CD14-positive monocyte (primary cell): ENCODE results near the gene ATP6AP1. TPM values are rescaled to one million over a fixed set of nuclear protein-coding genes. Genes with fewer than 3 reads are reported as not detected.

Experiments used
- DNase-seq, 3 donors: peaks; one replicate each; pipeline ENCODE4 v3.0.0-alpha.2; 2011 to 2022
- H2AFZ ChIP-seq: 2 replicates; pipeline ENCODE4 v1.6.0; 2012; ENCODE audit warnings: mild to moderate bottlenecking, low read depth, low read length, inconsistent platforms; ENCODE audit not compliant: insufficient read depth, poor library complexity, severe bottlenecking
- H3K27ac ChIP-seq, 2 donors: 1 replicate in 1 of 2; 2 replicates in 1 of 2; pipeline ENCODE4 v1.5.1; 2012 to 2013; ENCODE audit warnings: low read length in 2 of 2, control low read depth in 1 of 2, inconsistent platforms in 1 of 2, low read depth in 1 of 2, mild to moderate bottlenecking in 1 of 2
- H3K27me3 ChIP-seq, 2 donors: one replicate each; pipeline versions ENCODE4 v1.6.0 to v1.6.1; 2011 to 2013; ENCODE audit warnings: low read length in 2 of 2; ENCODE audit not compliant: control insufficient read depth in 2 of 2, insufficient read depth in 2 of 2
- H3K36me3 ChIP-seq, 2 donors: replicated peaks in 1 of 2; 1 replicate in 1 of 2; 2 replicates in 1 of 2; pipeline versions ENCODE4 v1.5.1 to v1.6.1; 2012 to 2013; ENCODE audit warnings: low read length in 2 of 2, control low read depth in 1 of 2, inconsistent platforms in 1 of 2, mild to moderate bottlenecking in 1 of 2; ENCODE audit not compliant: insufficient read depth in 2 of 2, control insufficient read depth in 1 of 2
- H3K4me1 ChIP-seq, 2 donors: 1 replicate in 1 of 2; 2 replicates in 1 of 2; pipeline versions ENCODE4 v1.5.1 to v1.6.1; 2012 to 2013; ENCODE audit warnings: low read length in 2 of 2, control low read depth in 1 of 2, inconsistent platforms in 1 of 2, mild to moderate bottlenecking in 1 of 2, moderate library complexity in 1 of 2; ENCODE audit not compliant: insufficient read depth in 2 of 2, control insufficient read depth in 1 of 2
- H3K4me2 ChIP-seq: replicated peaks from 2 replicates; pipeline ENCODE3; 2012; ENCODE audit warnings: low read length, moderate library complexity, mild to moderate bottlenecking; ENCODE audit not compliant: poor library complexity, severe bottlenecking; ENCODE audit errors: extremely low read depth
- H3K4me3 ChIP-seq, 3 experiments: fragments of 200-600 bp in 1 of 3; sonication (generic) in 1 of 3; replicated peaks in 1 of 3; 1 replicate in 2 of 3; 2 replicates in 1 of 3; pipeline ENCODE4 v1.5.1; 2011 to 2013; ENCODE audit warnings: low read length in 3 of 3, mild to moderate bottlenecking in 3 of 3, control low read depth in 2 of 3, low read depth in 2 of 3, inconsistent platforms in 1 of 3, moderate library complexity in 1 of 3
- H3K79me2 ChIP-seq: 2 replicates; pipeline ENCODE4 v1.6.0; 2012; ENCODE audit warnings: mild to moderate bottlenecking, control low read depth, inconsistent platforms, low read length, moderate library complexity; ENCODE audit not compliant: insufficient read depth
- H3K9ac ChIP-seq: 2 replicates; pipeline ENCODE4 v1.6.0; 2017; ENCODE audit warnings: low read length, mild to moderate bottlenecking; ENCODE audit not compliant: insufficient read depth, poor library complexity, severe bottlenecking
- H3K9me3 ChIP-seq, 2 donors: replicated peaks in 1 of 2; 1 replicate in 1 of 2; 2 replicates in 1 of 2; pipeline versions ENCODE4 v1.5.1 to v1.6.1; 2012 to 2013; ENCODE audit warnings: low read length in 2 of 2, control low read depth in 1 of 2; ENCODE audit not compliant: control insufficient read depth in 1 of 2, insufficient read depth in 1 of 2
- H4K20me1 ChIP-seq: 2 replicates; pipeline ENCODE4 v1.6.0; 2012; ENCODE audit warnings: mild to moderate bottlenecking, low read length, control low read depth, moderate library complexity; ENCODE audit not compliant: insufficient read depth
- H3K27ac Mint-ChIP-seq, 7 donors: one replicate each; pipeline ENCODE4 v1.8.0; 2020; ENCODE audit warnings: mild to moderate bottlenecking in 7 of 7, mixed read lengths in 7 of 7, moderate library complexity in 6 of 7, inconsistent platforms in 2 of 7
- H3K27me3 Mint-ChIP-seq, 3 donors: one replicate each; pipeline ENCODE4 v1.8.0; 2021 to 2022; ENCODE audit warnings: low read depth in 3 of 3, mild to moderate bottlenecking in 3 of 3, mixed read lengths in 3 of 3, moderate library complexity in 3 of 3, inconsistent platforms in 1 of 3
- H3K36me3 Mint-ChIP-seq, 2 donors: one replicate each; pipeline ENCODE4 v1.8.0; 2020; ENCODE audit warnings: mixed read lengths in 2 of 2, inconsistent platforms in 1 of 2, mild to moderate bottlenecking in 1 of 2
- H3K4me1 Mint-ChIP-seq: one replicate; pipeline ENCODE4 v1.8.0; 2020; ENCODE audit warnings: mild to moderate bottlenecking, mixed read lengths
- H3K4me3 Mint-ChIP-seq, 2 donors: one replicate each; pipeline ENCODE4 v1.8.0; 2020; ENCODE audit warnings: mild to moderate bottlenecking in 2 of 2, mixed read lengths in 2 of 2, moderate library complexity in 1 of 2
- H3K9me3 Mint-ChIP-seq, 7 donors: one replicate each; pipeline ENCODE4 v1.8.0; 2020 to 2022; ENCODE audit warnings: mixed read lengths in 7 of 7, mild to moderate bottlenecking in 6 of 7, moderate library complexity in 6 of 7, inconsistent platforms in 2 of 7
- WGBS: methylation state at CpG from one replicate; pipeline ENCODE4 v1.1.5; 2013; ENCODE audit warnings: missing lambda C conversion rate; ENCODE audit not compliant: insufficient coverage; 5-methylcytosine and 5-hydroxymethylcytosine counted together
- intact Hi-C, 2 donors: fragments of 100-400 bp; cut with micrococcal nuclease; formaldehyde crosslinking; loops; one replicate each; pipeline versions ENCODE4 v1.15.0 to v1.15.1; 2023
- polyA plus RNA-seq, 3 donors: library from polyadenylated mRNA; depleted of rRNA in 1 of 3; unstranded in 2 of 3; stranded (reverse) in 1 of 3; fragments of 300-500 nt in 2 of 3; fragments of >200 nt in 1 of 3; fragmentation: Illumina TruSeq in 2 of 3; gene quantifications; 1 replicate in 2 of 3; 2 replicates in 1 of 3; pipeline ENCODE4 v1.2.3, GENCODE V29; 2012 to 2021
- TF ChIP-seq, protein P1 (sequence below): fragments of 200-600 bp; IDR thresholded peaks from one replicate; pipeline ENCODE4 v1.8.0; 2022; ENCODE audit warnings: antibody characterized with exemption, mild to moderate bottlenecking

The ATP6AP1 gene
- polyA plus RNA-seq, 3 donors: 116 to 178 (median 145) TPM

DNA sequence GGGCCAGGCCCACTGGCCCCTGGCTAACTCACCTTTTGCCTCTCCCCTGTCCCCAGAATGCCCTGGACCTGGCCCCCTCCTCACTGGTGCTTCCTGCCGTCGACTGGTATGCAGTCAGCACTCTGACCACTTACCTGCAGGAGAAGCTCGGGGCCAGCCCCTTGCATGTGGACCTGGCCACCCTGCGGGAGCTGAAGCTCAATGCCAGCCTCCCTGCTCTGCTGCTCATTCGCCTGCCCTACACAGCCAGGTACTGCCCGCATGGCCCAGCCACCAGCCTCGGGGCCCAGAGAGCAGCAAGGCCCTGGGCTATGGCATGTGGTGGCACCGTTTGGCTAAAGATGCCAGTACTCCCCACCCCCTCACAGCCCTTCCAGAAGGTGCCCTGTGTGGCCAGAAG, 3.7 kb downstream of the ATP6AP1 start:
- Histone ChIP-seq H3K9me3 (no peaks in the 10 kb centered on the region), H3K27me3 (no peaks in the 10 kb centered on the region), H2AFZ (no peak overlapping the region), H3K9ac (no peak overlapping the region), H3K4me1 (peaks cover 46 to 53% of the 10 kb centered on the region in 2 donors), H3K27ac (peak overlapping the region; percentile 78 to 92), H3K4me3 (no peak overlapping the region), H3K79me2 (peaks cover 45% of the 10 kb centered on the region), H3K36me3 (peaks cover 37 to 41% of the 10 kb centered on the region in 2 donors), H3K4me2 (no peak overlapping the region), H4K20me1 (no peaks in the 10 kb centered on the region)
- no peak for DNase-seq
- Mint-ChIP-seq H3K27ac (peak overlapping the region in 5 of 7 donors; percentile 28 to 80 (median 62)), H3K4me3 (peak overlapping the region in 1 of 2 donors; percentile 34), H3K9me3 (peaks cover 0 to 21% (median 10%) of the 10 kb centered on the region in 7 donors), H3K36me3 (peaks cover 37 to 39% of the 10 kb centered on the region in 2 donors), H3K27me3 (peaks cover 0 to 11% (median 2%) of the 10 kb centered on the region in 3 donors), H3K4me1 (peaks cover 45% of the 10 kb centered on the region)
- TF ChIP-seq, protein P1, sequence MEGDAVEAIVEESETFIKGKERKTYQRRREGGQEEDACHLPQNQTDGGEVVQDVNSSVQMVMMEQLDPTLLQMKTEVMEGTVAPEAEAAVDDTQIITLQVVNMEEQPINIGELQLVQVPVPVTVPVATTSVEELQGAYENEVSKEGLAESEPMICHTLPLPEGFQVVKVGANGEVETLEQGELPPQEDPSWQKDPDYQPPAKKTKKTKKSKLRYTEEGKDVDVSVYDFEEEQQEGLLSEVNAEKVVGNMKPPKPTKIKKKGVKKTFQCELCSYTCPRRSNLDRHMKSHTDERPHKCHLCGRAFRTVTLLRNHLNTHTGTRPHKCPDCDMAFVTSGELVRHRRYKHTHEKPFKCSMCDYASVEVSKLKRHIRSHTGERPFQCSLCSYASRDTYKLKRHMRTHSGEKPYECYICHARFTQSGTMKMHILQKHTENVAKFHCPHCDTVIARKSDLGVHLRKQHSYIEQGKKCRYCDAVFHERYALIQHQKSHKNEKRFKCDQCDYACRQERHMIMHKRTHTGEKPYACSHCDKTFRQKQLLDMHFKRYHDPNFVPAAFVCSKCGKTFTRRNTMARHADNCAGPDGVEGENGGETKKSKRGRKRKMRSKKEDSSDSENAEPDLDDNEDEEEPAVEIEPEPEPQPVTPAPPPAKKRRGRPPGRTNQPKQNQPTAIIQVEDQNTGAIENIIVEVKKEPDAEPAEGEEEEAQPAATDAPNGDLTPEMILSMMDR: no peak
- 92% methylated on average over 4 of the region's 8 CpGs for WGBS
- intact Hi-C loops: no loop called here

DNA sequence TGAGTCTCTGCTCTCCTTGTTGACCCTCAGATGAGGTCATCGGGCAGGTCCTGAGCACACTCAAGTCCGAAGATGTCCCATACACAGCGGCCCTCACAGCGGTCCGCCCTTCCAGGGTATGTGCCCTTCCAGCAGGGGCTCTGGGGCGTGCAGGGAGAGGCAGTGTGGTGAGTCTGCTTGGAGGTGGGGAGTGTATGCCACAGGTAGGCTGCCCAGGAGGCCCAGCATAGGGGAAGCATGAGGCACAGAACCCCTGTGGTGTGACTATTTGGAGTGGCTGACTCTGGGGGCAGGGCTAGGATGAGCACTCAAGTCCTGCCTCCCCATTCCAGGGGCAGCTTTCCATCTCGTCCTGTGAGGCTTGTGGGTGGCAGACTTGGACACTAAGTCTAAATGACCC, 5.1 kb downstream of the ATP6AP1 start:
- Histone ChIP-seq H3K79me2 (peaks cover 51% of the 10 kb centered on the region), H4K20me1 (no peaks in the 10 kb centered on the region), H3K9me3 (peaks cover 0 to 5% of the 10 kb centered on the region in 2 donors), H3K4me3 (no peak overlapping the region), H3K27me3 (no peaks in the 10 kb centered on the region), H3K4me1 (peaks cover 46 to 54% of the 10 kb centered on the region in 2 donors), H3K36me3 (peaks cover 38 to 41% of the 10 kb centered on the region in 2 donors), H2AFZ (no peak overlapping the region), H3K27ac (no peak overlapping the region), H3K9ac (no peak overlapping the region), H3K4me2 (no peak overlapping the region)
- Mint-ChIP-seq H3K9me3 (peaks cover 0 to 17% (median 11%) of the 10 kb centered on the region in 7 donors), H3K36me3 (peaks cover 40 to 45% of the 10 kb centered on the region in 2 donors), H3K27me3 (peaks cover 0 to 15% (median 2%) of the 10 kb centered on the region in 3 donors), H3K27ac (peak overlapping the region in 2 of 7 donors; percentile 32 to 72), H3K4me3 (no peak overlapping the region), H3K4me1 (peaks cover 45% of the 10 kb centered on the region)
- 100% methylated on average over 1 of the region's 7 CpGs for WGBS
- intact Hi-C loops: no loop called here
- TF ChIP-seq, protein P1: no peak
- DNase-seq: no peak
